WTC11 (cell line): ENCODE measurements around the gene CCDC178. TPM values are rescaled to one million over a fixed set of nuclear protein-coding genes. Genes with fewer than 3 reads are reported as not detected.

Experiments used
- ATAC-seq: fragments of 200-7000 bp; cut with Tn5 transposase; 2 replicates; pipeline ENCODE4 v1.10.0; 2021; ENCODE audit warnings: mild to moderate bottlenecking, moderate library complexity
- CTCF ChIA-PET: fragments of 300-600 bp; sonication (Branson Sonifier 250); formaldehyde crosslinking; loops from one replicate; lab custom pipeline; 2021; ENCODE audit warnings: antibody characterized with exemption; lab: Charles Lee
- POLR2A ChIA-PET: fragments of 350-600 bp; sonication (Branson Sonifier 250); formaldehyde crosslinking; loops from one replicate; lab custom pipeline; 2021; ENCODE audit warnings: antibody characterized with exemption; lab: Charles Lee
- DNase-seq: peaks from one replicate; pipeline ENCODE4 v3.0.0; 2021; ENCODE audit warnings: low spot score
- H3K27ac Mint-ChIP-seq: 2 replicates; pipeline ENCODE4 v1.8.0; 2021; ENCODE audit warnings: mixed read lengths
- H3K27me3 Mint-ChIP-seq: 2 replicates; pipeline ENCODE4 v1.8.0; 2021; ENCODE audit warnings: low read depth, mild to moderate bottlenecking, moderate library complexity, mixed read lengths
- H3K36me3 Mint-ChIP-seq: 2 replicates; pipeline ENCODE4 v1.8.0; 2021; ENCODE audit warnings: mixed read lengths
- H3K4me1 Mint-ChIP-seq: 2 replicates; pipeline ENCODE4 v1.8.0; 2022; ENCODE audit warnings: mixed read lengths
- H3K4me3 Mint-ChIP-seq: 2 replicates; pipeline ENCODE4 v1.8.0; 2021; ENCODE audit warnings: mild to moderate bottlenecking, moderate library complexity, mixed read lengths
- H3K9me3 Mint-ChIP-seq: 2 replicates; pipeline ENCODE4 v1.8.0; 2021; ENCODE audit warnings: mixed read lengths
- ATF3 ChIP-seq: sonication (generic); formaldehyde crosslinking; conservative IDR thresholded peaks from 2 replicates; pipeline ENCODE4 v1.8.1; 2022; ENCODE audit warnings: mild to moderate bottlenecking, missing genetic modification reagents
- CDX4 ChIP-seq: fragments of 250-450 bp; sonication (Bioruptor Pico); IDR thresholded peaks from 2 replicates; pipeline ENCODE4 v1.9.0; 2021; ENCODE audit warnings: moderate library complexity, mild to moderate bottlenecking, inconsistent platforms, borderline replicate concordance
- CTCF ChIP-seq: fragments of 200-600 bp; IDR thresholded peaks from 2 replicates; pipeline ENCODE4 v1.8.0; 2022; ENCODE audit warnings: antibody characterized with exemption
- E2F5 ChIP-seq: sonication (generic); formaldehyde crosslinking; IDR thresholded peaks from 2 replicates; pipeline ENCODE4 v1.8.1; 2022; ENCODE audit warnings: mild to moderate bottlenecking, moderate library complexity, missing genetic modification reagents
- ELF4 ChIP-seq: sonication (generic); formaldehyde crosslinking; IDR thresholded peaks from 2 replicates; pipeline ENCODE4 v1.8.1; 2022; ENCODE audit warnings: low read depth, mild to moderate bottlenecking, moderate library complexity, missing genetic modification reagents
- EMX1 ChIP-seq: fragments of 250-450 bp; sonication (Bioruptor Pico); IDR thresholded peaks from 2 replicates; pipeline ENCODE4 v1.8.0; 2021; ENCODE audit warnings: mild to moderate bottlenecking
- ETV6 ChIP-seq: sonication (generic); formaldehyde crosslinking; IDR thresholded peaks from 2 replicates; pipeline ENCODE4 v1.8.1; 2022; ENCODE audit warnings: mild to moderate bottlenecking, missing genetic modification reagents
- FOXJ3 ChIP-seq: sonication (generic); formaldehyde crosslinking; IDR thresholded peaks from 2 replicates; pipeline ENCODE4 v1.9.0; 2021; ENCODE audit warnings: missing genetic modification reagents, mild to moderate bottlenecking, borderline replicate concordance
- FOXK1 ChIP-seq: sonication (generic); formaldehyde crosslinking; IDR thresholded peaks from 2 replicates; pipeline ENCODE4 v1.8.0; 2022; ENCODE audit warnings: mild to moderate bottlenecking, moderate library complexity, missing genetic modification reagents
- FOXP4 ChIP-seq: sonication (generic); formaldehyde crosslinking; IDR thresholded peaks from 2 replicates; pipeline ENCODE4 v1.8.0; 2022; ENCODE audit warnings: mild to moderate bottlenecking, missing genetic modification reagents
- GRHL2 ChIP-seq: fragments of 250-450 bp; sonication (Bioruptor Pico); IDR thresholded peaks from 2 replicates; pipeline ENCODE4 v1.8.0; 2022; ENCODE audit warnings: mild to moderate bottlenecking, moderate library complexity; ENCODE audit not compliant: insufficient replicate concordance, severe bottlenecking
- HMGA2 ChIP-seq: fragments of 250-450 bp; sonication (Bioruptor Pico); IDR thresholded peaks from 2 replicates; pipeline ENCODE4 v1.4.0; 2021; ENCODE audit warnings: mild to moderate bottlenecking, moderate library complexity
- MLX ChIP-seq: sonication (generic); formaldehyde crosslinking; IDR thresholded peaks from 2 replicates; pipeline ENCODE4 v1.8.1; 2023; ENCODE audit warnings: mild to moderate bottlenecking, missing genetic modification reagents, moderate library complexity
- NR2C2 ChIP-seq: sonication (generic); formaldehyde crosslinking; IDR thresholded peaks from 2 replicates; pipeline ENCODE4 v1.8.0; 2022; ENCODE audit warnings: mild to moderate bottlenecking, missing genetic modification reagents
- NR3C1 ChIP-seq: sonication (generic); formaldehyde crosslinking; conservative IDR thresholded peaks from 2 replicates; pipeline ENCODE4 v1.8.1; 2023; ENCODE audit warnings: low read depth, mild to moderate bottlenecking, missing genetic modification reagents
- RELA ChIP-seq: sonication (generic); formaldehyde crosslinking; IDR thresholded peaks from 2 replicates; pipeline ENCODE4 v1.8.1; 2022; ENCODE audit warnings: missing genetic modification reagents, mild to moderate bottlenecking, borderline replicate concordance
- SMAD3 ChIP-seq: sonication (generic); formaldehyde crosslinking; IDR thresholded peaks from 2 replicates; pipeline ENCODE4 v1.8.0; 2022; ENCODE audit warnings: missing genetic modification reagents, mild to moderate bottlenecking, borderline replicate concordance
- STAT6 ChIP-seq: sonication (generic); formaldehyde crosslinking; conservative IDR thresholded peaks from 2 replicates; pipeline ENCODE4 v1.8.1; 2023; ENCODE audit warnings: mild to moderate bottlenecking, low read depth, missing genetic modification reagents, moderate library complexity
- USF2 ChIP-seq: sonication (generic); formaldehyde crosslinking; IDR thresholded peaks from 2 replicates; pipeline ENCODE4 v1.8.1; 2023; ENCODE audit warnings: mild to moderate bottlenecking, missing genetic modification reagents, moderate library complexity
- ZNF121 ChIP-seq: sonication (generic); formaldehyde crosslinking; IDR thresholded peaks from 2 replicates; pipeline ENCODE4 v1.8.0; 2023; ENCODE audit warnings: missing genetic modification reagents
- ZNF232 ChIP-seq: sonication (generic); formaldehyde crosslinking; IDR thresholded peaks from 2 replicates; pipeline ENCODE4 v1.8.0; 2022; ENCODE audit warnings: mild to moderate bottlenecking, missing genetic modification reagents
- ZNF416 ChIP-seq: fragments of 250-450 bp; sonication (Bioruptor Pico); IDR thresholded peaks from 2 replicates; pipeline ENCODE4 v1.9.0; 2021; ENCODE audit warnings: mild to moderate bottlenecking, inconsistent platforms
- ZNF671 ChIP-seq: fragments of 250-450 bp; sonication (Bioruptor Pico); IDR thresholded peaks from 2 replicates; pipeline ENCODE4 v1.8.0; 2021; ENCODE audit warnings: mild to moderate bottlenecking
- total RNA-seq: library from RNA; stranded (reverse); gene quantifications from 3 replicates; pipeline ENCODE4 v1.2.3, GENCODE V29; 2021

The CCDC178 gene
- total RNA-seq, 1 experiment from 2014 or later: 0.20 TPM

- DNase-seq: no peak
- no peak overlapping the region for H3K27ac Mint-ChIP-seq
- ChIA-PET POLR2A (no interaction called here), CTCF (interaction anchor here (0.6 to 3.2 kb wide), 16 partner anchors 9 to 551 kb away, joined by 3 to 29 read pairs (median 3); no protein-coding TSS in a partner anchor)
- no peak overlapping the region for H3K4me3 Mint-ChIP-seq
- H3K27me3 Mint-ChIP-seq: no peaks in the 10 kb centered on the region
- no peaks in the 10 kb centered on the region for H3K9me3 Mint-ChIP-seq
- ATAC-seq: peak; percentile 71
- no peaks in the 10 kb centered on the region for H3K36me3 Mint-ChIP-seq
- TF ChIP-seq MLX (CRISPR knock-in tag) (no peak), ZNF121 (CRISPR knock-in tag) (no peak), FOXK1 (CRISPR knock-in tag) (no peak), CDX4 (CRISPR knock-in tag) (no peak), ETV6 (no peak), ATF3 (CRISPR knock-in tag) (no peak), E2F5 (CRISPR knock-in tag) (no peak), ZNF671 (CRISPR knock-in tag) (no peak), HMGA2 (no peak), EMX1 (CRISPR knock-in tag) (no peak), NR3C1 (no peak), FOXJ3 (CRISPR knock-in tag) (no peak)
- H3K4me1 Mint-ChIP-seq: peaks cover 4% of the 10 kb centered on the region; the same call in 1 of the 2 replicates
Observed at GRCh38 chr18:33210575-33211189, 229.8 kb downstream of the CCDC178 start.

- Mint-ChIP-seq H3K27me3 (no peaks in the 10 kb centered on the region), H3K27ac (no peak overlapping the region), H3K9me3 (no peaks in the 10 kb centered on the region), H3K4me1 (peaks cover 13% of the 10 kb centered on the region), H3K4me3 (no peak overlapping the region), H3K36me3 (no peaks in the 10 kb centered on the region)
- ChIA-PET POLR2A (interaction anchor here (0.6 kb wide), 1 partner anchor 926 kb away, joined by 3 read pairs; no protein-coding TSS in a partner anchor), CTCF (no interaction called here)
- DNase-seq: no peak
- peak; percentile 50 for ATAC-seq
- TF ChIP-seq CDX4 (CRISPR knock-in tag) (no peak), ZNF121 (CRISPR knock-in tag) (no peak), ZNF416 (CRISPR knock-in tag) (no peak), STAT6 (no peak), GRHL2 (CRISPR knock-in tag) (no peak), ETV6 (no peak), FOXP4 (no peak), RELA (CRISPR knock-in tag) (no peak), EMX1 (CRISPR knock-in tag) (no peak), USF2 (no peak), ELF4 (CRISPR knock-in tag) (no peak), NR2C2 (CRISPR knock-in tag) (no peak), CTCF (no peak), ZNF232 (CRISPR knock-in tag) (no peak), SMAD3 (CRISPR knock-in tag) (no peak)
Observed at GRCh38 chr18:33205777-33206176, 234.7 kb downstream of the CCDC178 start.
